HL-60 (cell line): ENCODE data around the gene TPST1.

Source experiments
- DNase-seq, 2 experiments: peaks; one replicate each; pipeline ENCODE4 v3.0.0-alpha.2; 2010 to 2020; ENCODE audit warnings: low read depth in 1 of 2, low spot score in 1 of 2
- H3K27ac ChIP-seq: fragments of 250-450 bp; sonication (Bioruptor Pico); replicated peaks from 2 replicates; pipeline ENCODE4 v1.5.1; 2020; ENCODE audit warnings: mild to moderate bottlenecking, moderate library complexity
- H3K27me3 ChIP-seq: fragments of 250-450 bp; sonication (Bioruptor Pico); 2 replicates; pipeline ENCODE4 v1.5.1; 2021; ENCODE audit warnings: mild to moderate bottlenecking, moderate library complexity; ENCODE audit not compliant: insufficient read depth, poor library complexity, severe bottlenecking
- H3K4me3 ChIP-seq: replicated peaks from 2 replicates; pipeline ENCODE4 v1.5.1; 2011; ENCODE audit warnings: mild to moderate bottlenecking, control low read depth, low read length; ENCODE audit not compliant: insufficient read depth
- CTCF ChIP-seq: IDR thresholded peaks from one replicate; pipeline ENCODE4 v1.5.1; 2011; ENCODE audit warnings: low read length, control low read depth, inconsistent platforms; ENCODE audit not compliant: insufficient read depth
- GABPA ChIP-seq: IDR thresholded peaks from 2 replicates; pipeline ENCODE4 v1.6.1; 2012; ENCODE audit warnings: low read depth
- POLR2AphosphoS5 ChIP-seq: IDR thresholded peaks from 2 replicates; pipeline ENCODE4 v1.6.1; 2012; ENCODE audit warnings: low read depth
- SPI1 ChIP-seq: IDR thresholded peaks from 2 replicates; pipeline ENCODE4 v1.6.1; 2012; ENCODE audit warnings: low read depth, mild to moderate bottlenecking, borderline replicate concordance
- TF ChIP-seq, protein P1 (sequence below): IDR thresholded peaks from 2 replicates; pipeline ENCODE4 v1.6.1; 2012; ENCODE audit warnings: low read depth; ENCODE audit not compliant: insufficient replicate concordance

The TPST1 gene

DNA sequence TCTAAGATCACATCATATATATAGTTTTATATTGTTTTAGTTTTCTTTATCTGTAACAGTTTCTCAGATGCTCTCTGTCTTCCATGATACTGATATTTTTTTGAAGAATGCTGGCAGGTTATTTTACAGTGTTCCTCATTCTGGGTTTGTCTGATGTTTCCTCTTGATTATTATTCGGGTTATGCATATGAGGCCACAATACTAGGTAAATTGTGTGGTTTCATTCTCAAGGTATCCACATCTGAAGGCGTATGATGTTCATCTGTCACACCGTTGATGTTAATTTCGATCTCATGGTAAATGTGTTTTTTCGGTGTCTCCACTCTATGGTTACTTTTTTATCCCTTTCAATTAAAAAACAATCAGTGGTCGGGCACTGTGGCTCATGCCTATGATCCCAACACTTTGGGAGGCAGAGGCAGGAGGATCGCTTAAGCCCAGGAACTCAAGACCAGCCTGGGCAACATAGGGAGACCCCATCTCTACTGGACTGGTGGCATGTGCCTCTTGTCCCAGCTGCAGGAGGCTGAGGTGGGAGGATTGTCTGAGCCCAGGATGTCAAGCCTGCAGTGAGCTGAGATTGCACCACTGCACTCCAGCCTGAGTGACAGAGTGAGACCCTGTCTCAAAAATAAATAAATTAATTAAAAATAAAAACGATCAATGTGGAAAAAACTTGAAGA lies 108.9 kb downstream of the TPST1 start:
- no peaks in the 10 kb centered on the region for H3K27me3 ChIP-seq
- no peak overlapping the region for H3K4me3 ChIP-seq
- no peak for DNase-seq
- no peak overlapping the region for H3K27ac ChIP-seq
- no peak for TF ChIP-seq POLR2AphosphoS5
- no peak for TF ChIP-seq CTCF
- TF ChIP-seq SPI1: no peak
- TF ChIP-seq GABPA: no peak
- TF ChIP-seq, protein P1, sequence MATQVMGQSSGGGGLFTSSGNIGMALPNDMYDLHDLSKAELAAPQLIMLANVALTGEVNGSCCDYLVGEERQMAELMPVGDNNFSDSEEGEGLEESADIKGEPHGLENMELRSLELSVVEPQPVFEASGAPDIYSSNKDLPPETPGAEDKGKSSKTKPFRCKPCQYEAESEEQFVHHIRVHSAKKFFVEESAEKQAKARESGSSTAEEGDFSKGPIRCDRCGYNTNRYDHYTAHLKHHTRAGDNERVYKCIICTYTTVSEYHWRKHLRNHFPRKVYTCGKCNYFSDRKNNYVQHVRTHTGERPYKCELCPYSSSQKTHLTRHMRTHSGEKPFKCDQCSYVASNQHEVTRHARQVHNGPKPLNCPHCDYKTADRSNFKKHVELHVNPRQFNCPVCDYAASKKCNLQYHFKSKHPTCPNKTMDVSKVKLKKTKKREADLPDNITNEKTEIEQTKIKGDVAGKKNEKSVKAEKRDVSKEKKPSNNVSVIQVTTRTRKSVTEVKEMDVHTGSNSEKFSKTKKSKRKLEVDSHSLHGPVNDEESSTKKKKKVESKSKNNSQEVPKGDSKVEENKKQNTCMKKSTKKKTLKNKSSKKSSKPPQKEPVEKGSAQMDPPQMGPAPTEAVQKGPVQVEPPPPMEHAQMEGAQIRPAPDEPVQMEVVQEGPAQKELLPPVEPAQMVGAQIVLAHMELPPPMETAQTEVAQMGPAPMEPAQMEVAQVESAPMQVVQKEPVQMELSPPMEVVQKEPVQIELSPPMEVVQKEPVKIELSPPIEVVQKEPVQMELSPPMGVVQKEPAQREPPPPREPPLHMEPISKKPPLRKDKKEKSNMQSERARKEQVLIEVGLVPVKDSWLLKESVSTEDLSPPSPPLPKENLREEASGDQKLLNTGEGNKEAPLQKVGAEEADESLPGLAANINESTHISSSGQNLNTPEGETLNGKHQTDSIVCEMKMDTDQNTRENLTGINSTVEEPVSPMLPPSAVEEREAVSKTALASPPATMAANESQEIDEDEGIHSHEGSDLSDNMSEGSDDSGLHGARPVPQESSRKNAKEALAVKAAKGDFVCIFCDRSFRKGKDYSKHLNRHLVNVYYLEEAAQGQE: no peak

- TF ChIP-seq SPI1 (no peak), CTCF (no peak), POLR2AphosphoS5 (no peak)
- TF ChIP-seq, protein P1: no peak
These were observed 110.1 kb downstream of the TPST1 start for GRCh38 chr7:66315192-66315591.

DNA sequence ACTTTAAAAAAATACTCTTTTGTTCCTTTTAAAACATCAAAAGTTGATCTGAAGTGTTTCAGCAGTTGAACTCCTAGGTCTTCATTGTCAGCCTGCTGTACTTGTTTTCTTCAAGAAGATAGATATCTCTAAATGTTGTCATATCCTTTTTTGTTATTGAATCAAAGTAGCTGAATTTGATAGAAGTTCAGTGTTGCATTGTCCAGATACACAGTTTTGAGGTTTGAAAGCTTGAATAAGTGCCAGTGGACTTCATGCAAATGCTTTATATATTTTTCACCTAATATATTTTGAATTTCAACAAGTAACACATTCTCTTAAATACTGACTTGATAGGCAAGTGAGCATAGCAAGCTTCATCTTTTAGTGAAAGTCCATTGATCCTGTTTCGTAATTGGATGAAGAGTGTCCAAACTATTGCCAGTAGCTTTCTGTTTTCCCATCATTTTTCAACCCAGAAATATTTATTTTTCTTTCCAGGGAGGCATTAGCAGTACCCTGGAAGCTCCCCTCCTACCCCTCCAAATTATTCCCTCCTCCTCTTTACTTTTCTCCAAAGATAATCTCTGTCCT lies 114.4 kb downstream of the TPST1 start:
- H3K27ac ChIP-seq: no peak overlapping the region
- no peak for DNase-seq
- TF ChIP-seq CTCF (no peak), GABPA (no peak), POLR2AphosphoS5 (no peak), SPI1 (no peak)
- TF ChIP-seq, protein P1: no peak
- no peaks in the 10 kb centered on the region for H3K27me3 ChIP-seq
- no peak overlapping the region for H3K4me3 ChIP-seq

More at GRCh38 chr7:66315192-66315591, 110.1 kb downstream of the TPST1 start:
- H3K27me3 ChIP-seq: no peaks in the 10 kb centered on the region
- DNase-seq: no peak
- no peak overlapping the region for H3K27ac ChIP-seq
- no peak overlapping the region for H3K4me3 ChIP-seq
